ENCODE results near the gene UBR4. TPM values are rescaled to one million over a fixed set of nuclear protein-coding genes. Genes with fewer than 3 reads are reported as not detected.

Gene UBR4
- total and polyA plus RNA-seq, 2 of the 8 experiments (the other 6 are each of a cell fraction or from before 2014, with no cell fraction given) = 139 to 152 TPM

DNA sequence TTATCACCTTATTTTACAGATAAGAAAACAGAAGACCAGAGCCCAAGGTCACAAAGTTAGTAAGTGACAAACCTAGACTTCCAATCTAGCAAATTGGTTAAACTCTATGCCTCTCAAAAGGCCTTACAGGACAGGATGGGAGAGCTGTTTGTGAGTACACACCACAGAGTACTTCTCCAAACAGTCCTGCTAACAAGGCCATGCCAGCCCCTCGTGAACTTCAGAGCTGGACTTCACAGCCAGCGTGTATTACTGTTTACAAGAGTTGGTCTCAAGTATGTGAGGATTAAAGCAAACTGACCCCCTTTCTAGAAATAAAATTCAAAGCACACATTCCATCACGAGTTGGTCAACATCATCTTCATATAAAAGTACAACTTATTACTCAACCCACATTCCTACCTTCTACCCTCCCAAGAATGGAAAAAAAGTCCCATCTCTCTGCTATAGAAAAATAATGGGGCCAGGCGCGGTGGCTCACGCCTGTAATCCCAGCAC, 19.8 kb upstream of the UBR4 start (continued):
- TF ChIP-seq, protein P1, sequence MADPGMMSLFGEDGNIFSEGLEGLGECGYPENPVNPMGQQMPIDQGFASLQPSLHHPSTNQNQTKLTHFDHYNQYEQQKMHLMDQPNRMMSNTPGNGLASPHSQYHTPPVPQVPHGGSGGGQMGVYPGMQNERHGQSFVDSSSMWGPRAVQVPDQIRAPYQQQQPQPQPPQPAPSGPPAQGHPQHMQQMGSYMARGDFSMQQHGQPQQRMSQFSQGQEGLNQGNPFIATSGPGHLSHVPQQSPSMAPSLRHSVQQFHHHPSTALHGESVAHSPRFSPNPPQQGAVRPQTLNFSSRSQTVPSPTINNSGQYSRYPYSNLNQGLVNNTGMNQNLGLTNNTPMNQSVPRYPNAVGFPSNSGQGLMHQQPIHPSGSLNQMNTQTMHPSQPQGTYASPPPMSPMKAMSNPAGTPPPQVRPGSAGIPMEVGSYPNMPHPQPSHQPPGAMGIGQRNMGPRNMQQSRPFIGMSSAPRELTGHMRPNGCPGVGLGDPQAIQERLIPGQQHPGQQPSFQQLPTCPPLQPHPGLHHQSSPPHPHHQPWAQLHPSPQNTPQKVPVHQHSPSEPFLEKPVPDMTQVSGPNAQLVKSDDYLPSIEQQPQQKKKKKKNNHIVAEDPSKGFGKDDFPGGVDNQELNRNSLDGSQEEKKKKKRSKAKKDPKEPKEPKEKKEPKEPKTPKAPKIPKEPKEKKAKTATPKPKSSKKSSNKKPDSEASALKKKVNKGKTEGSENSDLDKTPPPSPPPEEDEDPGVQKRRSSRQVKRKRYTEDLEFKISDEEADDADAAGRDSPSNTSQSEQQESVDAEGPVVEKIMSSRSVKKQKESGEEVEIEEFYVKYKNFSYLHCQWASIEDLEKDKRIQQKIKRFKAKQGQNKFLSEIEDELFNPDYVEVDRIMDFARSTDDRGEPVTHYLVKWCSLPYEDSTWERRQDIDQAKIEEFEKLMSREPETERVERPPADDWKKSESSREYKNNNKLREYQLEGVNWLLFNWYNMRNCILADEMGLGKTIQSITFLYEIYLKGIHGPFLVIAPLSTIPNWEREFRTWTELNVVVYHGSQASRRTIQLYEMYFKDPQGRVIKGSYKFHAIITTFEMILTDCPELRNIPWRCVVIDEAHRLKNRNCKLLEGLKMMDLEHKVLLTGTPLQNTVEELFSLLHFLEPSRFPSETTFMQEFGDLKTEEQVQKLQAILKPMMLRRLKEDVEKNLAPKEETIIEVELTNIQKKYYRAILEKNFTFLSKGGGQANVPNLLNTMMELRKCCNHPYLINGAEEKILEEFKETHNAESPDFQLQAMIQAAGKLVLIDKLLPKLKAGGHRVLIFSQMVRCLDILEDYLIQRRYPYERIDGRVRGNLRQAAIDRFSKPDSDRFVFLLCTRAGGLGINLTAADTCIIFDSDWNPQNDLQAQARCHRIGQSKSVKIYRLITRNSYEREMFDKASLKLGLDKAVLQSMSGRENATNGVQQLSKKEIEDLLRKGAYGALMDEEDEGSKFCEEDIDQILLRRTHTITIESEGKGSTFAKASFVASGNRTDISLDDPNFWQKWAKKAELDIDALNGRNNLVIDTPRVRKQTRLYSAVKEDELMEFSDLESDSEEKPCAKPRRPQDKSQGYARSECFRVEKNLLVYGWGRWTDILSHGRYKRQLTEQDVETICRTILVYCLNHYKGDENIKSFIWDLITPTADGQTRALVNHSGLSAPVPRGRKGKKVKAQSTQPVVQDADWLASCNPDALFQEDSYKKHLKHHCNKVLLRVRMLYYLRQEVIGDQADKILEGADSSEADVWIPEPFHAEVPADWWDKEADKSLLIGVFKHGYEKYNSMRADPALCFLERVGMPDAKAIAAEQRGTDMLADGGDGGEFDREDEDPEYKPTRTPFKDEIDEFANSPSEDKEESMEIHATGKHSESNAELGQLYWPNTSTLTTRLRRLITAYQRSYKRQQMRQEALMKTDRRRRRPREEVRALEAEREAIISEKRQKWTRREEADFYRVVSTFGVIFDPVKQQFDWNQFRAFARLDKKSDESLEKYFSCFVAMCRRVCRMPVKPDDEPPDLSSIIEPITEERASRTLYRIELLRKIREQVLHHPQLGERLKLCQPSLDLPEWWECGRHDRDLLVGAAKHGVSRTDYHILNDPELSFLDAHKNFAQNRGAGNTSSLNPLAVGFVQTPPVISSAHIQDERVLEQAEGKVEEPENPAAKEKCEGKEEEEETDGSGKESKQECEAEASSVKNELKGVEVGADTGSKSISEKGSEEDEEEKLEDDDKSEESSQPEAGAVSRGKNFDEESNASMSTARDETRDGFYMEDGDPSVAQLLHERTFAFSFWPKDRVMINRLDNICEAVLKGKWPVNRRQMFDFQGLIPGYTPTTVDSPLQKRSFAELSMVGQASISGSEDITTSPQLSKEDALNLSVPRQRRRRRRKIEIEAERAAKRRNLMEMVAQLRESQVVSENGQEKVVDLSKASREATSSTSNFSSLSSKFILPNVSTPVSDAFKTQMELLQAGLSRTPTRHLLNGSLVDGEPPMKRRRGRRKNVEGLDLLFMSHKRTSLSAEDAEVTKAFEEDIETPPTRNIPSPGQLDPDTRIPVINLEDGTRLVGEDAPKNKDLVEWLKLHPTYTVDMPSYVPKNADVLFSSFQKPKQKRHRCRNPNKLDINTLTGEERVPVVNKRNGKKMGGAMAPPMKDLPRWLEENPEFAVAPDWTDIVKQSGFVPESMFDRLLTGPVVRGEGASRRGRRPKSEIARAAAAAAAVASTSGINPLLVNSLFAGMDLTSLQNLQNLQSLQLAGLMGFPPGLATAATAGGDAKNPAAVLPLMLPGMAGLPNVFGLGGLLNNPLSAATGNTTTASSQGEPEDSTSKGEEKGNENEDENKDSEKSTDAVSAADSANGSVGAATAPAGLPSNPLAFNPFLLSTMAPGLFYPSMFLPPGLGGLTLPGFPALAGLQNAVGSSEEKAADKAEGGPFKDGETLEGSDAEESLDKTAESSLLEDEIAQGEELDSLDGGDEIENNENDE (IDR thresholded peaks at IDR 0.05; ENCODE audit: insufficient replicate concordance, low read length) = no peak
- TF ChIP-seq SP4 (IDR thresholded peaks at IDR 0.05; ENCODE audit: low read length) (no peak), TAF7 (optimal IDR thresholded peaks at IDR 0.05; ENCODE audit: borderline replicate concordance, low read depth, low read length) (no peak), TBP (IDR thresholded peaks at IDR 0.05; ENCODE audit: low read depth, low read length) (no peak), CREB1 (IDR thresholded peaks at IDR 0.05) (no peak), HDAC6 (IDR thresholded peaks at IDR 0.05; ENCODE audit: low read depth, low read length) (no peak), RBBP5 (IDR thresholded peaks at IDR 0.05; ENCODE audit: borderline replicate concordance, low read depth, low read length) (no peak), NRF1 (IDR thresholded peaks at IDR 0.05; ENCODE audit: low read depth, low read length) (no peak), SAP30 (IDR thresholded peaks at IDR 0.05; ENCODE audit: insufficient read depth, insufficient replicate concordance, low read length) (no peak), HDAC2 (IDR thresholded peaks at IDR 0.05; ENCODE audit: borderline replicate concordance in 1 of 2, low read depth in 2 of 2, low read length in 2 of 2) (no peak), ZNF274 (IDR thresholded peaks at IDR 0.05; ENCODE audit: borderline replicate concordance, extremely low read depth, low read length) (no peak), YY1 (IDR thresholded peaks at IDR 0.05; ENCODE audit: low read depth, low read length) (no peak)
